HG03432 (cell line): Measurements from ENCODE around the gene B3GNT5.
"Not testable (repeated sequence)": the region's sequence is repeated elsewhere in the genome, so short reads cannot be mapped to it uniquely, and the experiment has no call there.

ENCODE experiments used
- ATAC-seq: cut with Tn5 transposase; IDR thresholded peaks from one replicate; pipeline ENCODE4 v1.9.1; 2021; ENCODE audit warnings: mild to moderate bottlenecking, moderate library complexity; ENCODE audit not compliant: unreplicated experiment

The B3GNT5 gene

GRCh38 chr3:183230251-183230650 is 22.8 kb upstream of the B3GNT5 start:
- not testable (repeated sequence) for ATAC-seq

- no peak for ATAC-seq
Measured at GRCh38 chr3:183230826-183231225, 22.2 kb upstream of the B3GNT5 start.

GRCh38 chr3:183233966-183234365 is 19.1 kb upstream of the B3GNT5 start:
- ATAC-seq = no peak

- no peak for ATAC-seq
Measured at GRCh38 chr3:183239046-183239445, 14.0 kb upstream of the B3GNT5 start.

- no peak for ATAC-seq
Measured at GRCh38 chr3:183242431-183242830, 10.6 kb upstream of the B3GNT5 start.

- no peak for ATAC-seq
Measured at GRCh38 chr3:183244219-183244618, 8.8 kb upstream of the B3GNT5 start.

GRCh38 chr3:183244981-183245476 is 8.0 kb upstream of the B3GNT5 start:
- no peak for ATAC-seq

- no peak for ATAC-seq
Measured at GRCh38 chr3:183247011-183247589, 6.0 kb upstream of the B3GNT5 start.

GRCh38 chr3:183249006-183249718 is 3.9 kb upstream of the B3GNT5 start:
- no peak for ATAC-seq

GRCh38 chr3:183252118-183252782 is 803 bp upstream of the B3GNT5 start:
- ATAC-seq = no peak

- no peak for ATAC-seq
Measured at GRCh38 chr3:183253528-183254486, 754 bp downstream of the B3GNT5 start.

GRCh38 chr3:183254487-183255347 is 1.7 kb downstream of the B3GNT5 start:
- ATAC-seq = no peak

- no peak for ATAC-seq
Measured at GRCh38 chr3:183255348-183255730, 2.3 kb downstream of the B3GNT5 start.

GRCh38 chr3:183259087-183259486 is 6.0 kb downstream of the B3GNT5 start:
- no peak for ATAC-seq

GRCh38 chr3:183259621-183260020 is 6.6 kb downstream of the B3GNT5 start:
- no peak for ATAC-seq

- ATAC-seq = no peak
Measured at GRCh38 chr3:183260167-183260904, 7.3 kb downstream of the B3GNT5 start.

- no peak for ATAC-seq
Measured at GRCh38 chr3:183261151-183261724, 8.2 kb downstream of the B3GNT5 start.

- no peak for ATAC-seq
Measured at GRCh38 chr3:183262875-183263378, 9.9 kb downstream of the B3GNT5 start.

- no peak for ATAC-seq
Measured at GRCh38 chr3:183264268-183264667, 11.2 kb downstream of the B3GNT5 start.
